IMR-90 (cell line): ENCODE measurements around the gene C6orf47. TPM values are rescaled to one million over a fixed set of nuclear protein-coding genes. Genes with fewer than 3 reads are reported as not detected.

Source experiments
- ATAC-seq: fragments of 200-7000 bp; cut with Tn5 transposase; 2 replicates; pipeline ENCODE4 v1.9.1; 2020; ENCODE audit warnings: low read depth, mild to moderate bottlenecking, moderate library complexity
- BruUV-seq: library from RNA; stranded (reverse); fragments of 400-500 nt; replicated peaks from 2 replicates; lab custom pipeline; 2021; lab: Mats Ljungman, UMichigan
- CTCF ChIA-PET: fragments of 300-600 bp; formaldehyde crosslinking; extraction: SDS; loops from one replicate; lab custom pipeline; 2021; ENCODE audit warnings: antibody characterized with exemption; lab: Yijun Ruan, JAX
- POLR2A ChIA-PET: fragments of 300-600 bp; sonication (Branson Sonifier 250); formaldehyde crosslinking; loops from one replicate; lab custom pipeline; 2022; ENCODE audit warnings: antibody characterized with exemption; ENCODE audit not compliant: unreplicated experiment; lab: Charles Lee
- DNase-seq: peaks from one replicate; pipeline ENCODE4 v3.0.0; 2013
- H2AFZ ChIP-seq: replicated peaks from 2 replicates; pipeline ENCODE3; 2013; ENCODE audit warnings: low read length, mild to moderate bottlenecking; ENCODE audit not compliant: poor library complexity
- H2AK5ac ChIP-seq: 2 replicates; pipeline ENCODE4 v1.6.1; 2013; ENCODE audit warnings: low read depth, low read length, inconsistent platforms
- H2AK9ac ChIP-seq: replicated peaks from 2 replicates; pipeline ENCODE3; 2013; ENCODE audit warnings: mild to moderate bottlenecking, low read depth, low read length, moderate library complexity; ENCODE audit not compliant: poor library complexity
- H2BK120ac ChIP-seq: 2 replicates; pipeline ENCODE4 v1.6.1; 2013; ENCODE audit warnings: low read depth, low read length, inconsistent platforms
- H2BK15ac ChIP-seq: 3 replicates; pipeline ENCODE4 v1.6.1; 2013; ENCODE audit warnings: low read depth, low read length, inconsistent platforms
- H2BK20ac ChIP-seq: 2 replicates; pipeline ENCODE4 v1.6.1; 2013; ENCODE audit warnings: low read depth, mild to moderate bottlenecking, inconsistent platforms, low read length, moderate library complexity
- H2BK5ac ChIP-seq: 2 replicates; pipeline ENCODE4 v1.6.1; 2013; ENCODE audit warnings: mild to moderate bottlenecking, low read depth, low read length, inconsistent platforms; ENCODE audit not compliant: poor library complexity, severe bottlenecking
- H3K14ac ChIP-seq: replicated peaks from 2 replicates; pipeline ENCODE4 v1.6.1; 2013; ENCODE audit warnings: low read depth, low read length, inconsistent platforms
- H3K18ac ChIP-seq: 2 replicates; pipeline ENCODE4 v1.6.1; 2013; ENCODE audit warnings: low read depth, low read length, control low read depth
- H3K23ac ChIP-seq: 2 replicates; pipeline ENCODE4 v1.6.1; 2013; ENCODE audit warnings: low read depth, low read length, inconsistent platforms
- H3K27ac ChIP-seq: 2 replicates; pipeline ENCODE4 v1.5.1; 2013; ENCODE audit warnings: mild to moderate bottlenecking, control low read depth, low read length; ENCODE audit not compliant: insufficient read depth
- H3K27me3 ChIP-seq: 2 replicates; pipeline ENCODE4 v1.6.1; 2013; ENCODE audit warnings: low read length; ENCODE audit not compliant: control insufficient read depth, insufficient read depth
- H3K36me3 ChIP-seq: 2 replicates; pipeline ENCODE4 v1.6.1; 2013; ENCODE audit warnings: low read length, mixed read lengths; ENCODE audit not compliant: control insufficient read depth, insufficient read depth
- H3K4ac ChIP-seq: 2 replicates; pipeline ENCODE4 v1.6.1; 2013; ENCODE audit warnings: low read depth, low read length, inconsistent platforms
- H3K4me1 ChIP-seq: 2 replicates; pipeline ENCODE4 v1.6.1; 2013; ENCODE audit warnings: low read length, mixed read lengths; ENCODE audit not compliant: control insufficient read depth, insufficient read depth
- H3K4me2 ChIP-seq: 2 replicates; pipeline ENCODE4 v1.6.1; 2013; ENCODE audit warnings: low read depth, mild to moderate bottlenecking, control low read depth, low read length, moderate library complexity
- H3K4me3 ChIP-seq: 2 replicates; pipeline ENCODE4 v1.5.1; 2013; ENCODE audit warnings: low read depth, mild to moderate bottlenecking, control low read depth, low read length, moderate library complexity; ENCODE audit not compliant: insufficient read depth
- H3K56ac ChIP-seq: 2 replicates; pipeline ENCODE4 v1.6.1; 2013; ENCODE audit warnings: low read length, inconsistent platforms; ENCODE audit not compliant: insufficient read depth; ENCODE audit errors: extremely low read depth
- H3K79me1 ChIP-seq, 2 experiments: 2 replicates each; pipeline ENCODE4 v1.6.1; 2013; ENCODE audit warnings: low read length in 2 of 2, inconsistent platforms in 1 of 2, low read depth in 1 of 2
- H3K9ac ChIP-seq: 2 replicates; pipeline ENCODE4 v1.6.1; 2013; ENCODE audit warnings: low read depth, low read length, control low read depth
- H3K9me1 ChIP-seq: 2 replicates; pipeline ENCODE4 v1.6.1; 2013; ENCODE audit warnings: low read length, inconsistent platforms; ENCODE audit not compliant: insufficient read depth
- H3K9me3 ChIP-seq: 2 replicates; pipeline ENCODE4 v1.6.1; 2013; ENCODE audit warnings: low read length; ENCODE audit not compliant: control insufficient read depth, insufficient read depth
- H4K20me1 ChIP-seq: 2 replicates; pipeline ENCODE4 v1.6.1; 2013; ENCODE audit warnings: low read length, inconsistent platforms; ENCODE audit not compliant: insufficient read depth
- H4K5ac ChIP-seq: 2 replicates; pipeline ENCODE4 v1.6.1; 2013; ENCODE audit warnings: mild to moderate bottlenecking, low read depth, low read length, control low read depth
- H4K8ac ChIP-seq, 2 experiments: 2 replicates each; pipeline ENCODE4 v1.6.1; 2013; ENCODE audit warnings: low read depth in 2 of 2, low read length in 2 of 2, control low read depth in 1 of 2, inconsistent platforms in 1 of 2
- H4K91ac ChIP-seq: 2 replicates; pipeline ENCODE4 v1.6.1; 2013; ENCODE audit warnings: low read depth, low read length, inconsistent platforms; ENCODE audit not compliant: insufficient read depth
- BHLHE40 ChIP-seq: fragments of 150-350 bp; IDR thresholded peaks from 2 replicates; pipeline ENCODE4 v1.6.1; 2016; ENCODE audit warnings: mild to moderate bottlenecking, low read depth, low read length
- CEBPB ChIP-seq: IDR thresholded peaks from 2 replicates; pipeline ENCODE4 v1.6.1; 2012; ENCODE audit warnings: low read depth, low read length, improper control_type of control experiment
- CHD1 ChIP-seq: IDR thresholded peaks from 2 replicates; pipeline ENCODE4 v1.6.1; 2012; ENCODE audit warnings: low read depth, low read length, improper control_type of control experiment
- CTCF ChIP-seq: conservative IDR thresholded peaks from 2 replicates; pipeline ENCODE4 v1.5.1; 2012; ENCODE audit warnings: mild to moderate bottlenecking, low read depth, low read length, improper control_type of control experiment
- ELK1 ChIP-seq: fragments of 150-350 bp; IDR thresholded peaks from 2 replicates; pipeline ENCODE4 v1.6.1; 2016; ENCODE audit warnings: low read depth, mild to moderate bottlenecking, low read length, moderate library complexity, borderline replicate concordance
- FOS ChIP-seq: fragments of 150-350 bp; IDR thresholded peaks from 2 replicates; pipeline ENCODE4 v1.6.1; 2016; ENCODE audit warnings: low read depth, low read length
- MAFK ChIP-seq: IDR thresholded peaks from 2 replicates; pipeline ENCODE4 v1.6.1; 2012; ENCODE audit warnings: low read depth, low read length, improper control_type of control experiment
- MAZ ChIP-seq: IDR thresholded peaks from 2 replicates; pipeline ENCODE4 v1.6.1; 2012; ENCODE audit warnings: low read depth, mild to moderate bottlenecking, low read length, improper control_type of control experiment, moderate library complexity, borderline replicate concordance
- MXI1 ChIP-seq: IDR thresholded peaks from 2 replicates; pipeline ENCODE4 v1.6.1; 2012; ENCODE audit warnings: low read depth, mild to moderate bottlenecking, low read length, moderate library complexity, borderline replicate concordance
- NFE2L2 ChIP-seq: fragments of 150-350 bp; IDR thresholded peaks from 2 replicates; pipeline ENCODE4 v1.6.1; 2016; ENCODE audit warnings: low read depth, mild to moderate bottlenecking, low read length
- POLR2A ChIP-seq: IDR thresholded peaks from 2 replicates; pipeline ENCODE4 v1.6.1; 2012; ENCODE audit warnings: mild to moderate bottlenecking, low read depth, low read length
- RAD21 ChIP-seq: IDR thresholded peaks from 2 replicates; pipeline ENCODE4 v1.6.1; 2012; ENCODE audit warnings: low read length, improper control_type of control experiment
- RCOR1 ChIP-seq: IDR thresholded peaks from 2 replicates; pipeline ENCODE4 v1.6.1; 2012; ENCODE audit warnings: mild to moderate bottlenecking, low read length, improper control_type of control experiment; ENCODE audit not compliant: insufficient replicate concordance
- RFX5 ChIP-seq: IDR thresholded peaks from 2 replicates; pipeline ENCODE4 v1.8.0; 2012; ENCODE audit warnings: low read depth, mild to moderate bottlenecking, low read length, moderate library complexity
- SMC3 ChIP-seq: fragments of 150-350 bp; IDR thresholded peaks from 2 replicates; pipeline ENCODE4 v1.6.1; 2016; ENCODE audit warnings: low read depth, mild to moderate bottlenecking, antibody characterized with exemption, low read length, moderate library complexity
- USF2 ChIP-seq: fragments of 150-350 bp; IDR thresholded peaks from 2 replicates; pipeline ENCODE4 v1.6.1; 2017; ENCODE audit warnings: mild to moderate bottlenecking, antibody characterized with exemption, low read length, low read depth
- WGBS, 2 experiments: methylation state at CpG; one replicate each; pipeline versions ENCODE4 v1.1.5 to v1.1.7; 2013; ENCODE audit warnings: missing lambda C conversion rate in 2 of 2; ENCODE audit not compliant: insufficient read length in 1 of 2; ENCODE audit errors: extremely low coverage in 2 of 2; 5-methylcytosine and 5-hydroxymethylcytosine counted together
- dilution Hi-C: fragments of 300-500 bp; cut with HindIII; formaldehyde crosslinking; loops from one replicate; pipeline ENCODE4 v1.14.3; 2018; ENCODE audit warnings: low sequenced_read_pairs; ENCODE audit not compliant: unreplicated experiment
- in situ Hi-C: fragments of 300-500 bp; cut with MboI; formaldehyde crosslinking; loops from 3 replicates; pipeline ENCODE4 v1.14.3; 2019; ENCODE audit warnings: low sequenced_read_pairs, inconsistent platforms, mixed read lengths
- intact Hi-C: fragments of 100-400 bp; cut with micrococcal nuclease; formaldehyde crosslinking; loops from 2 replicates; pipeline ENCODE4 v1.10.0; 2022
- polyA plus RNA-seq, 3 experiments: library from polyadenylated mRNA; depleted of rRNA; stranded (reverse); fragments of >200 nt; gene quantifications; 2 replicates each; pipeline ENCODE4 v1.2.3, GENCODE V29; 2012; ENCODE audit warnings: low replicate concordance in 1 of 3
- total RNA-seq: library from RNA; depleted of rRNA; stranded (reverse); fragments of >200 nt; gene quantifications from 2 replicates; pipeline ENCODE4 v1.2.3, GENCODE V29; 2012

C6orf47 gene
- total and polyA plus RNA-seq, 2 of the 4 experiments (the other 2 are of a cell fraction) = 8.9 to 14.2 TPM

GRCh38 chr6:31632279-31632946, 28.2 kb downstream of the C6orf47 start:
- no peak overlapping the region for H2AK5ac ChIP-seq
- H3K14ac ChIP-seq = no peak overlapping the region
- H3K27me3 ChIP-seq = no peaks in the 10 kb centered on the region
- DNase-seq (no peak), ATAC-seq (no peak)
- H3K79me1 ChIP-seq = peaks cover 35 to 57% of the 10 kb centered on the region in 2 experiments
- H3K23ac ChIP-seq = no peak overlapping the region
- POLR2A ChIA-PET = no interaction called here
- H2BK120ac ChIP-seq = no peak overlapping the region
- H3K18ac ChIP-seq = no peak overlapping the region
- in situ Hi-C loops (no loop called here), intact Hi-C loops (no loop called here), dilution Hi-C loops (no loop called here)
- no peak overlapping the region for H4K8ac ChIP-seq
- 89% methylated on average over 14 of the region's 26 CpGs; no CpG with 5 or more reads in 1 of the 2 experiments for WGBS, 2 experiments
- H3K4ac ChIP-seq = no peak overlapping the region
- peaks cover 26% of the 10 kb centered on the region for H4K20me1 ChIP-seq
- no peak overlapping the region for H3K56ac ChIP-seq
- no peak overlapping the region for H3K4me2 ChIP-seq
- peaks cover 93% of the 10 kb centered on the region for H3K36me3 ChIP-seq
- no TSS peak for BruUV-seq
- H2BK20ac ChIP-seq = no peak overlapping the region
- peak overlapping the region; percentile 13 for H2AFZ ChIP-seq
- TF ChIP-seq FOS (no peak), CEBPB (no peak), NFE2L2 (no peak), MAZ (no peak), CTCF (no peak), ELK1 (no peak), RCOR1 (no peak), CHD1 (no peak), BHLHE40 (no peak), RAD21 (no peak), SMC3 (no peak), USF2 (no peak), POLR2A (no peak), MAFK (no peak), RFX5 (no peak), MXI1 (no peak)
- H3K9me3 ChIP-seq = no peaks in the 10 kb centered on the region
- no peak overlapping the region for H3K9ac ChIP-seq
- no peak overlapping the region for H3K4me3 ChIP-seq
- no peaks in the 10 kb centered on the region for H3K4me1 ChIP-seq
- no peak overlapping the region for H4K5ac ChIP-seq
- H4K91ac ChIP-seq = no peak overlapping the region
- no peak overlapping the region for H2BK15ac ChIP-seq
- H2BK5ac ChIP-seq = no peak overlapping the region
- H2AK9ac ChIP-seq = peak overlapping the region; percentile 15
- H3K9me1 ChIP-seq = no peaks in the 10 kb centered on the region
- CTCF ChIA-PET = no interaction called here
- no peak overlapping the region for H3K27ac ChIP-seq
